Calu3 (cell line): ENCODE measurements around the gene DGLUCY. TPM values are rescaled to one million over a fixed set of nuclear protein-coding genes. Genes with fewer than 3 reads are reported as not detected.

Source experiments
- BruUV-seq: library from RNA; stranded (reverse); fragments of 400-500 nt; replicated peaks from 2 replicates; lab custom pipeline; 2021; lab: Mats Ljungman, UMichigan
- CTCF ChIA-PET: fragments of 300-600 bp; sonication (Branson Sonifier 250); formaldehyde crosslinking; loops from one replicate; lab custom pipeline; 2022; ENCODE audit warnings: antibody characterized with exemption; lab: Charles Lee
- DNase-seq: peaks from one replicate; pipeline ENCODE4 v3.0.0; 2022
- H3K27ac Mint-ChIP-seq: one replicate; pipeline ENCODE4 v1.8.0; 2022; ENCODE audit warnings: mixed read lengths; ENCODE audit not compliant: unreplicated experiment
- H3K27me3 Mint-ChIP-seq: one replicate; pipeline ENCODE4 v1.8.0; 2022; ENCODE audit warnings: mixed read lengths; ENCODE audit not compliant: unreplicated experiment
- H3K36me3 Mint-ChIP-seq: one replicate; pipeline ENCODE4 v1.8.0; 2022; ENCODE audit warnings: mild to moderate bottlenecking, moderate library complexity, mixed read lengths; ENCODE audit not compliant: insufficient read depth, unreplicated experiment
- H3K4me1 Mint-ChIP-seq: one replicate; pipeline ENCODE4 v1.8.0; 2022; ENCODE audit warnings: mild to moderate bottlenecking, low read depth, mixed read lengths; ENCODE audit not compliant: unreplicated experiment
- H3K4me3 Mint-ChIP-seq: one replicate; pipeline ENCODE4 v1.8.0; 2022; ENCODE audit warnings: mild to moderate bottlenecking, low read depth, moderate library complexity, mixed read lengths; ENCODE audit not compliant: unreplicated experiment
- H3K9me3 Mint-ChIP-seq: one replicate; pipeline ENCODE4 v1.8.0; 2022; ENCODE audit warnings: low read depth, mixed read lengths; ENCODE audit not compliant: unreplicated experiment
- CTCF ChIP-seq: fragments of 200-600 bp; IDR thresholded peaks from one replicate; pipeline ENCODE4 v1.8.0; 2022; ENCODE audit warnings: antibody characterized with exemption; ENCODE audit not compliant: unreplicated experiment
- intact Hi-C: fragments of 100-400 bp; cut with micrococcal nuclease; formaldehyde crosslinking; loops from one replicate; pipeline ENCODE4 v1.10.0; 2022; ENCODE audit not compliant: unreplicated experiment
- total RNA-seq: library from RNA; stranded (reverse); gene quantifications from 2 replicates; pipeline ENCODE4 v1.2.3, GENCODE V29; 2022

The DGLUCY gene
- total RNA-seq, 1 experiment from 2014 or later, result 69.3 TPM

DNA sequence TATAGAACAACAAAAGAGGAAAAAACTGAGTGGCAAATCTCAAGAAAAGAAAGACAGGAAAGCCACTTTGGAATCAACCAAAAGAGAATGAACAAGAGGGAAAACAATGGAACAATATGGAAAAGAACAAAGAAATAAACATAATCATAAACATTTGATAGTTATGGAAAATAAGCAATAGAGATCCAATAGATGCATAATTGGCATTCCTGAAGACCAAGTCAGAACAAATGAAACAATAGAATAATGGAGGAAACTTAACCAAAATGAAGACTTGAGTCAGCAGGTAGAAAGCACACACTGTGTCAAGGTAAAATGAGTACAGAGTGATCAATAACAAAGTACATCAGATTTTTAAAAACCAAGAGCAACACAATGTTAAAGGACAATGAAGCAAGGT, 43.3 kb upstream of the DGLUCY start:
- no peak overlapping the region for H3K4me3 Mint-ChIP-seq
- no peaks in the 10 kb centered on the region for H3K27me3 Mint-ChIP-seq
- H3K27ac Mint-ChIP-seq, result no peak overlapping the region
- TF ChIP-seq CTCF, result no peak
- BruUV-seq, result no TSS peak
- H3K9me3 Mint-ChIP-seq, result no peaks in the 10 kb centered on the region
- no peaks in the 10 kb centered on the region for H3K4me1 Mint-ChIP-seq
- no peak for DNase-seq
- intact Hi-C loops, result no loop called here
- peaks cover 2% of the 10 kb centered on the region for H3K36me3 Mint-ChIP-seq
- CTCF ChIA-PET, result no interaction called here

- H3K36me3 Mint-ChIP-seq, result peaks cover 4% of the 10 kb centered on the region
- H3K4me1 Mint-ChIP-seq, result no peaks in the 10 kb centered on the region
- no peak for TF ChIP-seq CTCF
These were observed 38.3 kb upstream of the DGLUCY start for GRCh38 chr14:91075553-91075952.

DNA sequence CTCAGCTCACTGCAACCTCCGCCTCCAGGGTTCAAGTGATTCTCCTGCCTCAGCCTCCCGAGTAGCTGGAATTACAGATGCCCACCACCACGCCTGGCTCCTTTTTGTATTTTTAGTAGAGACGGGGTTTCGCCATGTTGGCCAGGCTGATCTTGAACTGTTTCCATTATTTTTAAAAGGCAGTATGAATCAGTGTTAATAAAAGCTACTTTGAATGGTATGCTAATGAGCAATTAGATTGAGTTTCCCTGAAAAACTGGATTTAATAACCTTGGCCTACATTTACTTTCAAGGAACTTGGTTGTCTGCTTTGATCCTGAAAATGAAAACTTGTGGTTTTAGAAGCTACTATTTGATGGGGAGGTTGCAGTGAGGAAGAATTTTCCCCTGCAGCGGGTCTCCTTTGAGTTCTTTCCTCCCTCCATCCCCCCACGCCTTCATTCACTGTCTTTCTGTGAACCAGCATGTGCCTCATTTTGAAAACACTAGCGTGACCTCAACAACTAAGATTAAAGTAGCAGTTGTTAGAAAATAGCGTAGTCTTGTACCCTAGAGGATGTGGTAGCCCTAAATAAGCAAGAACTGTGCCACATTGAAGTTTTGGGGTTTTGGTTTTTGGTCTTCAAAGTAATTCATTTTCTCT, 35.7 kb upstream of the DGLUCY start:
- H3K4me1 Mint-ChIP-seq, result no peaks in the 10 kb centered on the region
- no peak overlapping the region for H3K4me3 Mint-ChIP-seq
- no peak for TF ChIP-seq CTCF
- intact Hi-C loops, result no loop called here
- CTCF ChIA-PET, result no interaction called here
- DNase-seq, result no peak
- no peaks in the 10 kb centered on the region for H3K9me3 Mint-ChIP-seq
- H3K36me3 Mint-ChIP-seq, result peaks cover 4% of the 10 kb centered on the region
- no TSS peak for BruUV-seq
- no peak overlapping the region for H3K27ac Mint-ChIP-seq
- no peaks in the 10 kb centered on the region for H3K27me3 Mint-ChIP-seq

More at GRCh38 chr14:91075553-91075952, 38.3 kb upstream of the DGLUCY start:
- no peak overlapping the region for H3K4me3 Mint-ChIP-seq
- intact Hi-C loops, result no loop called here
- CTCF ChIA-PET, result no interaction called here
- H3K27ac Mint-ChIP-seq, result no peak overlapping the region
- no TSS peak for BruUV-seq
- H3K27me3 Mint-ChIP-seq, result no peaks in the 10 kb centered on the region
- DNase-seq, result no peak
- no peaks in the 10 kb centered on the region for H3K9me3 Mint-ChIP-seq

- Mint-ChIP-seq H3K27ac (no peak overlapping the region), H3K36me3 (peaks cover 4% of the 10 kb centered on the region), H3K27me3 (no peaks in the 10 kb centered on the region), H3K4me3 (no peak overlapping the region), H3K4me1 (no peaks in the 10 kb centered on the region), H3K9me3 (no peaks in the 10 kb centered on the region)
- DNase-seq, result no peak
- no peak for TF ChIP-seq CTCF
- CTCF ChIA-PET, result no interaction called here
- BruUV-seq, result no TSS peak
- intact Hi-C loops, result no loop called here
These were observed 33.8 kb upstream of the DGLUCY start for GRCh38 chr14:91080071-91080470.
